Peyer's patch (tissue), 4 donors: ENCODE measurements around the gene DCP1A. TPM values are rescaled to one million over a fixed set of nuclear protein-coding genes. Genes with fewer than 3 reads are reported as not detected.
"Not testable (repeated sequence)": the region's sequence is repeated elsewhere in the genome, so short reads cannot be mapped to it uniquely, and the experiment has no call there.

Source experiments
- DNase-seq, 3 donors: peaks; one replicate each; pipeline ENCODE4 v3.0.0-alpha.2; 2017 to 2019
- H3K27ac ChIP-seq, 4 donors: fragments of 200-600 bp; sonication (generic); one replicate each; pipeline ENCODE4 v1.5.1; 2016 to 2019
- H3K27me3 ChIP-seq, 2 donors: fragments of 200-600 bp; sonication (generic); one replicate each; pipeline ENCODE4 v1.5.1; 2019
- H3K36me3 ChIP-seq, 3 donors: fragments of 200-600 bp; sonication (generic); one replicate each; pipeline ENCODE4 v1.5.1; 2016 to 2019
- H3K4me1 ChIP-seq, 4 donors: fragments of 200-600 bp; sonication (generic); one replicate each; pipeline ENCODE4 v1.5.1; 2016 to 2019
- H3K4me3 ChIP-seq, 4 donors: fragments of 200-600 bp; sonication (generic); 1 replicate in 3 of 4; 2 replicates in 1 of 4; pipeline ENCODE4 v1.5.1; 2016 to 2019; ENCODE audit warnings: mild to moderate bottlenecking in 1 of 4
- H3K9me3 ChIP-seq, 4 donors: fragments of 200-600 bp; sonication (generic); one replicate each; pipeline ENCODE4 v1.5.1; 2016 to 2019; ENCODE audit warnings: mild to moderate bottlenecking in 1 of 4
- POLR2A ChIP-seq, 2 donors: fragments of 450-650 bp; IDR thresholded peaks; one replicate each; pipeline ENCODE4 v1.5.1; 2017; ENCODE audit warnings: antibody characterized with exemption in 2 of 2, mild to moderate bottlenecking in 2 of 2, moderate library complexity in 2 of 2
- total RNA-seq, 4 donors: library from RNA; depleted of rRNA; stranded (reverse); fragments of >200 nt; gene quantifications; one replicate each; pipeline ENCODE4 v1.1.0, GENCODE V29; 2016
- TF ChIP-seq, protein P1 (sequence below), 6 experiments: fragments of 450-650 bp in 4 of 6; fragments of 200-600 bp in 2 of 6; sonication (generic) in 1 of 6; IDR thresholded peaks; one replicate each; pipeline ENCODE4 v1.5.1; 2017 to 2019; ENCODE audit warnings: antibody characterized with exemption in 6 of 6, mild to moderate bottlenecking in 3 of 6, moderate library complexity in 1 of 6

The DCP1A gene
- total RNA-seq, 4 donors from 2014 or later: 14.0 to 31.4 (median 20.5) TPM

DNA sequence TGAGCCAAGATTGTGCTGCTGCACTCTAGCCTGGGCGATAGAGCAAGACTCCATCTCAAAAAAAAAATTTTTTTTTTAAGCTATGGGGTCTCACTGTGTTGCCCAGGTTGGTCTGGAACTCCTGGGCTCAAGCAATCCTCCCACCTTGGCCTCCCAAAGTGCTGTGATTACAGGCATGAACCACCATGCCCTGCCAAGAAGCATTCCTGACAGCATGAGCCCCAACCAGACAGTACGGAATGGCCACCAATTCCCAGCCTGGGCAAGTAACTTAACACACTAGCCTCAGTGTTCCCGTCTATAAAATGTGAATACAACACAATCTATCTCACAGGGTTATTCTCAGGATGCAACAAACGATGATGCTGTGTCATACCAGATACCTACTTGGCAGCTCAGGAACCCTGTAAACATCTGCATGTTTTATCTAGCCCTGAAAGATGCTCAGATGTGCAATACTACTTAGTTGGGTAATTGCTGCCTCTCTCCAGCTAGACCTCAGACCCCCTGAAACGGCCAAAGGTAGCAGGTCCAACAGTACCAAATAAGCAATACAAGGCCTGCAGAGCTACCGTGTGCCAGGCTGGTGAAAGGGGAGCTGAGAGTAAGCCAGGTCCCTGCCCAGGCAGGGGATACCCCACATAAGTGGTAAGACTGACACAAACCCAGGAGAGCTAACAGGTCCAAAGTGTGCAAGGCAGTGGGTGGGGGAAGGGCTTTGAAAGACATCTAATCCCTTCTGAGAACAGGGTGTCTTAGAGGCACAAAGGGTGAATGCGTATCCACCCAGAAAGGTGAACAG is 93.4 kb downstream of the DCP1A start:
- H3K4me3 ChIP-seq: peak overlapping the region; percentile 73 to 98 (median 80)
- TF ChIP-seq, protein P1, sequence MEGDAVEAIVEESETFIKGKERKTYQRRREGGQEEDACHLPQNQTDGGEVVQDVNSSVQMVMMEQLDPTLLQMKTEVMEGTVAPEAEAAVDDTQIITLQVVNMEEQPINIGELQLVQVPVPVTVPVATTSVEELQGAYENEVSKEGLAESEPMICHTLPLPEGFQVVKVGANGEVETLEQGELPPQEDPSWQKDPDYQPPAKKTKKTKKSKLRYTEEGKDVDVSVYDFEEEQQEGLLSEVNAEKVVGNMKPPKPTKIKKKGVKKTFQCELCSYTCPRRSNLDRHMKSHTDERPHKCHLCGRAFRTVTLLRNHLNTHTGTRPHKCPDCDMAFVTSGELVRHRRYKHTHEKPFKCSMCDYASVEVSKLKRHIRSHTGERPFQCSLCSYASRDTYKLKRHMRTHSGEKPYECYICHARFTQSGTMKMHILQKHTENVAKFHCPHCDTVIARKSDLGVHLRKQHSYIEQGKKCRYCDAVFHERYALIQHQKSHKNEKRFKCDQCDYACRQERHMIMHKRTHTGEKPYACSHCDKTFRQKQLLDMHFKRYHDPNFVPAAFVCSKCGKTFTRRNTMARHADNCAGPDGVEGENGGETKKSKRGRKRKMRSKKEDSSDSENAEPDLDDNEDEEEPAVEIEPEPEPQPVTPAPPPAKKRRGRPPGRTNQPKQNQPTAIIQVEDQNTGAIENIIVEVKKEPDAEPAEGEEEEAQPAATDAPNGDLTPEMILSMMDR (IDR thresholded peaks at IDR 0.05): no peak
- no peak for TF ChIP-seq POLR2A (IDR thresholded peaks at IDR 0.05)
- peak in 1 of 3 donors; percentile 60 for DNase-seq
- H3K4me1 ChIP-seq: peaks cover 0 to 44% (median 23%) of the 10 kb centered on the region in 4 donors
- peak overlapping the region; percentile 80 to 96 (median 90) for H3K27ac ChIP-seq
- no peaks in the 10 kb centered on the region for H3K36me3 ChIP-seq
- H3K9me3 ChIP-seq: no peaks in the 10 kb centered on the region
- no peaks in the 10 kb centered on the region for H3K27me3 ChIP-seq

DNA sequence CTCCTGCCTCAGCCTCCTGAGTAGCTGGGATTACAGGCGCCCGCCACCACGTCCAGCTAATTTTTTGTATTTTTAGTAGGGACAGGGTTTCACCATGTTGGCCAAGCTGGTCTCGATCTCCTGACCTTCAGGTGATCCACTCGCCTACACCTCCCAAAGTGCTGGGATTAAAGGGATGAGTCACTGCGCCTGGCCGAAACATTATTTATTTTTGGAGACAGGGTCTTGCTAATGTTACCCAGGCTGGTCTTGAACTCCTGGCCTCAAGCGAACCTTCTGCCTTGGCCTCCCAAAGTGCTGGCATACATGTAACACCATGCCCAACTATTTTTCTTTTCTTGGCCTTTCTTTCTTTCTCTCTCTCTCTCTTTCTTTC is 94.4 kb downstream of the DCP1A start:
- not testable (repeated sequence) for H3K9me3 ChIP-seq, H3K4me3 ChIP-seq, DNase-seq, H3K36me3 ChIP-seq, H3K27me3 ChIP-seq
- Histone ChIP-seq H3K27ac (peak overlapping the region in 1 of 4 donors; percentile 65), H3K4me1 (peaks cover 0 to 46% (median 23%) of the 10 kb centered on the region in 4 donors)

DNA sequence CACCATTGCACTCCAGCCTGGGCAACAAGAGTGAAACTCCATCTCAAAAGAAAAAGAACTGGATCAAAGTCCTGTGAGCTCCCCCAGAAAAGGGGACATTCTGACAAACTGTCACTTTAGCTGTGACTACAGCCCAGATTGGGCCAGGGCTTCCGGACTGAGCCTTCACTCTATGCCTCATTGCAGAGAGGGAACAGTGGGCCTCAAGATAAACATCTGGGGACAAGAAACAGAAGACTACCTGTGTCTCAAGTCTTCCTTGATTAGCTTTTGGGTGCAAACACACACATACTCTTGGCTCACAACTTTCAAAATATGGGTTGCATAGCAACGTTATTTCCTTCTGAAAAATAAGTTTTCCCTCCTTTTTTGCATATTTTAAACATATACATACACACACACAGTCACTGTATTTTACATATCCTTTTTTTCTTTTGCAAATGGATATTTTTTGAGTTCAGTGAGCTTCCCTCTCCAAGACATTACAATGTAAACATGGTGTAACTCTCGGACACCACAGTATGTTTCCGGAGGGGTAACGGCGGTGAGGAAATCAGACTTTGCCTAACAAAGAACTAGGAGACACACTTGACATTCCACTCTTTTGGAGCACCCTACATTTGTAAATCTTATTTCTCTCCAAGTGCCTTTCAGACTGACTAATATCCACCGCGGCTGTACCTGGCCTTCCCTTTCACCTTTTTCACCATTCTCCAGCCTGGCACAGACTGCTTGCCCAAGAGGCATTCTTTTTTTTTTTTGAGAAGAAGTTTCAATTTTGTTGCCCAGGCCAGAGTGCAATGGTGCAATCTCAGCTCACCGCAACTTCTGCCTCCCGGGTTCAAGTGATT is 95.0 kb downstream of the DCP1A start:
- Histone ChIP-seq H3K4me1 (peaks cover 0 to 46% (median 23%) of the 10 kb centered on the region in 4 donors), H3K36me3 (no peaks in the 10 kb centered on the region), H3K4me3 (no peak overlapping the region), H3K27ac (peak overlapping the region in 2 of 4 donors; percentile 0 to 65), H3K9me3 (no peaks in the 10 kb centered on the region), H3K27me3 (no peaks in the 10 kb centered on the region)
- TF ChIP-seq POLR2A (IDR thresholded peaks at IDR 0.05): no peak
- TF ChIP-seq, protein P1 (IDR thresholded peaks at IDR 0.05): no peak
- DNase-seq: peak in 1 of 3 donors; percentile 37

DNA sequence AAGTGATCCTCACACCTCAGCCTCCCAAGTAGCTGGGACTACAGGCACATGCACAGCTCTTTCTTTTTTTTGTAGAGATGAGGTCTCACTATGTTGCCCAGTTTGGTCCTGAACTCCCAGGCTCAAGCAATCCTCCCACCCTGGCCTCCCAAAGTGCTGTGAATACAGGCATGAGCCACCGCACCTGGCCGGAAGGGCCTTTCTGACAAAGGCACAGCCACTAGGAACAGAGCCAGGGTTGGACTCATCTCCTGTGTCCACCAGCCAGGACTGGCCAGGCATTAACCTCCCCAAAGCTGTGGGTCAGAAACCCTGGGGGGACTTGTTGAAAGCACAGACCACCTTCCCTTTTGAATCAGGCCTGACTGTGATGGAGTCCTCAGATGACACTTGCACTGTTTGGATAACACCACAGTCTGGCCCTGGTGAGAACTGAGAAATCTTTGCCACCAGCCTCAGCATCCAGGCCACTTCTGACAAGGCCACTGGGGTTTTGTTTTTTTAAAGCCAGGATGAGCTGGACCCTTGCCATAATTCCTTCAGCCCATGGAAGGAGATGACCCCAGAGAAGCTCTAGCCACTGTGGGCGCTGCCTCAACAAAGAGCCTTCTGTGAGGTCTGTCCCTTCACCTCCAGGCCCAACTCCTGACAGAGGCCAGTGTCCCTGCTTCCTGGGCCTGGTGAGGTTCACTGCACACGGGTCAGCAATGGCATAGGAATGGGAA is 96.3 kb downstream of the DCP1A start:
- DNase-seq: no peak
- TF ChIP-seq, protein P1 (IDR thresholded peaks at IDR 0.05): no peak
- no peak for TF ChIP-seq POLR2A (IDR thresholded peaks at IDR 0.05)
- H3K4me3 ChIP-seq: no peak overlapping the region
- no peaks in the 10 kb centered on the region for H3K27me3 ChIP-seq
- peaks cover 0 to 46% (median 23%) of the 10 kb centered on the region in 4 donors for H3K4me1 ChIP-seq
- H3K27ac ChIP-seq: peak overlapping the region in 3 of 4 donors; percentile 0 to 65 (median 27)
- no peaks in the 10 kb centered on the region for H3K9me3 ChIP-seq
- no peaks in the 10 kb centered on the region for H3K36me3 ChIP-seq

DNA sequence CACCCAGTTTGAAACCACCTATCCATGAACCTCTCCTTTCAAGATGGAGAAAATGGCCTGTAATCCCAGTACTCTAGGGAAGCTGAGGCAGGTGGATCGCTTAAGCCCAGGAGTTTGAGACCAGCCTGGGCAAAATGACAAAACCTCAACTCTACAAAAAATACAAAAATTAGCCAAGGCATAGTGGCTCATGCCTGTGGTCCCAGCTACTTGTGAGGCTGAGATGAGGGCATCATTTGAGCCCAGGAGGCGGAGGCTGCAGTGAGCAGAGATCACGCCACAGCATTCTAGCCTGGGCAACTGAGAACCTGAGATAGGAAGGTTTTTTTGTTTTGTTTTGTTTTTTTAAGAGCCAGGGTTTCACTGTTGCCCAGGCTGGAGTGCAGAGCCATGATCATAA is 96.9 kb downstream of the DCP1A start:
- H3K9me3 ChIP-seq: no peaks in the 10 kb centered on the region
- peaks cover 0 to 46% (median 23%) of the 10 kb centered on the region in 4 donors for H3K4me1 ChIP-seq
- no peak for DNase-seq
- no peak overlapping the region for H3K4me3 ChIP-seq
- no peak for TF ChIP-seq POLR2A (IDR thresholded peaks at IDR 0.05)
- TF ChIP-seq, protein P1 (IDR thresholded peaks at IDR 0.05): no peak
- no peaks in the 10 kb centered on the region for H3K36me3 ChIP-seq
- peak overlapping the region in 1 of 4 donors; percentile 65 for H3K27ac ChIP-seq
- H3K27me3 ChIP-seq: no peaks in the 10 kb centered on the region
